HG03103 (cell line): Measurements from ENCODE around the gene CYP26C1.

Source experiments
- ATAC-seq: cut with Tn5 transposase; IDR thresholded peaks from one replicate; pipeline ENCODE4 v1.9.1; 2021; ENCODE audit warnings: low read depth; ENCODE audit not compliant: unreplicated experiment

Gene CYP26C1

GRCh38 chr10:93074597-93075368 is 14.2 kb downstream of the CYP26C1 start:
- no peak for ATAC-seq

- no peak for ATAC-seq
Observed at GRCh38 chr10:93075369-93076221, 15.0 kb downstream of the CYP26C1 start.

- ATAC-seq = no peak
Observed at GRCh38 chr10:93076871-93077270, 16.3 kb downstream of the CYP26C1 start.

- no peak for ATAC-seq
Observed at GRCh38 chr10:93077860-93078337, 17.3 kb downstream of the CYP26C1 start.

- no peak for ATAC-seq
Observed at GRCh38 chr10:93079663-93080349, 19.2 kb downstream of the CYP26C1 start.

- ATAC-seq = no peak
Observed at GRCh38 chr10:93080350-93081046, 19.9 kb downstream of the CYP26C1 start.

- ATAC-seq = no peak
Observed at GRCh38 chr10:93081318-93081717, 20.7 kb downstream of the CYP26C1 start.

GRCh38 chr10:93081834-93082233 is 21.2 kb downstream of the CYP26C1 start:
- no peak for ATAC-seq

GRCh38 chr10:93083743-93084539 is 23.3 kb downstream of the CYP26C1 start:
- ATAC-seq = no peak

- no peak for ATAC-seq
Observed at GRCh38 chr10:93085272-93085859, 24.8 kb downstream of the CYP26C1 start.

- no peak for ATAC-seq
Observed at GRCh38 chr10:93086289-93086688, 25.7 kb downstream of the CYP26C1 start.

- no peak for ATAC-seq
Observed at GRCh38 chr10:93087846-93088245, 27.2 kb downstream of the CYP26C1 start.

- ATAC-seq = no peak
Observed at GRCh38 chr10:93088466-93088865, 27.9 kb downstream of the CYP26C1 start.

GRCh38 chr10:93090619-93091018 is 30.0 kb downstream of the CYP26C1 start:
- ATAC-seq = no peak

GRCh38 chr10:93091960-93092359 is 31.4 kb downstream of the CYP26C1 start:
- ATAC-seq = no peak

GRCh38 chr10:93095225-93095624 is 34.6 kb downstream of the CYP26C1 start:
- no peak for ATAC-seq

- ATAC-seq = no peak
Observed at GRCh38 chr10:93096901-93097300, 36.3 kb downstream of the CYP26C1 start.

GRCh38 chr10:93097386-93097785 is 36.8 kb downstream of the CYP26C1 start:
- ATAC-seq = no peak

GRCh38 chr10:93098816-93099215 is 38.2 kb downstream of the CYP26C1 start:
- ATAC-seq = no peak
